Sigmoid colon (tissue), 7 donors: Measurements from ENCODE around the gene NCOA6. TPM values are rescaled to one million over a fixed set of nuclear protein-coding genes. Genes with fewer than 3 reads are reported as not detected.

Experiments used
- DNase-seq: peaks from one replicate; pipeline ENCODE4 v3.0.0-alpha.2; 2019
- H3K27ac ChIP-seq, 4 donors: fragments of 200-600 bp; sonication (generic); one replicate each; pipeline ENCODE4 v1.5.1; 2016 to 2019; ENCODE audit warnings: mild to moderate bottlenecking in 1 of 4
- H3K27me3 ChIP-seq, 3 donors: fragments of 200-600 bp; sonication (generic); one replicate each; pipeline ENCODE4 v1.5.1; 2019; ENCODE audit warnings: mild to moderate bottlenecking in 1 of 3
- H3K36me3 ChIP-seq, 4 donors: fragments of 200-600 bp; sonication (generic); one replicate each; pipeline ENCODE4 v1.5.1; 2016 to 2019
- H3K4me1 ChIP-seq, 4 donors: fragments of 200-600 bp; sonication (generic); one replicate each; pipeline ENCODE4 v1.5.1; 2017 to 2019
- H3K4me3 ChIP-seq, 4 donors: fragments of 200-600 bp; sonication (generic); one replicate each; pipeline ENCODE4 v1.5.1; 2017 to 2019; ENCODE audit warnings: mild to moderate bottlenecking in 2 of 4, moderate library complexity in 1 of 4
- H3K9me3 ChIP-seq, 4 donors: fragments of 200-600 bp in 3 of 4; sonication (generic) in 3 of 4; one replicate each; pipeline versions ENCODE4 v1.5.1 to v1.6.1; 2013 to 2019
- CTCF ChIP-seq, 4 experiments: fragments of 450-650 bp in 3 of 4; fragments of 200-600 bp in 1 of 4; IDR thresholded peaks; one replicate each; pipeline ENCODE4 v1.5.1; 2016 to 2019; ENCODE audit warnings: antibody characterized with exemption in 4 of 4, mild to moderate bottlenecking in 3 of 4, moderate library complexity in 2 of 4
- EP300 ChIP-seq, 4 donors: sonication (generic); formaldehyde crosslinking; IDR thresholded peaks; one replicate each; pipeline ENCODE4 v1.6.1; 2017; ENCODE audit warnings: antibody characterized with exemption in 4 of 4
- POLR2A ChIP-seq, 2 donors: fragments of 450-650 bp; IDR thresholded peaks; one replicate each; pipeline ENCODE4 v1.6.1; 2016; ENCODE audit warnings: antibody characterized with exemption in 2 of 2, mild to moderate bottlenecking in 2 of 2, moderate library complexity in 2 of 2
- POLR2AphosphoS5 ChIP-seq, 4 donors: sonication (generic); formaldehyde crosslinking; IDR thresholded peaks; one replicate each; pipeline ENCODE4 v1.6.1; 2017; ENCODE audit warnings: antibody characterized with exemption in 4 of 4
- WGBS, 2 donors: extraction: QIAGEN DNeasy Blood & Tissue Kit; methylation state at CpG; one replicate each; pipeline ENCODE4 v1.1.7; 2013; 5-methylcytosine and 5-hydroxymethylcytosine counted together
- intact Hi-C: fragments of 100-400 bp; cut with DNase I; formaldehyde crosslinking; loops from one replicate; pipeline ENCODE4 v1.15.1; 2023
- polyA plus RNA-seq, 3 donors: library from polyadenylated mRNA; stranded (reverse); fragments of 200-250 nt; gene quantifications; one replicate each; pipeline ENCODE4 v1.2.3, GENCODE V29; 2013
- total RNA-seq, 4 donors: library from RNA; depleted of rRNA; stranded (reverse); fragments of >200 nt; gene quantifications; one replicate each; pipeline ENCODE4 v1.1.0, GENCODE V29; 2016
- donor health status: healthy with polysubstance abuse.
- donor health status: Bipolar disorder and iron deficiency.
- donor health status: healthy.

Gene NCOA6
- total and polyA plus RNA-seq, 7 donors, result 16.9 to 24.9 (median 21.8) TPM

- Histone ChIP-seq H3K4me1 (no peaks in the 10 kb centered on the region), H3K36me3 (peaks cover 0 to 7% (median 0%) of the 10 kb centered on the region in 4 donors), H3K27me3 (no peaks in the 10 kb centered on the region), H3K9me3 (no peaks in the 10 kb centered on the region), H3K27ac (no peak overlapping the region), H3K4me3 (no peak overlapping the region)
- intact Hi-C loops, result no loop called here
- WGBS, 2 donors, result 73 to 75% methylated on average over 2 of the region's 2 CpGs
- TF ChIP-seq EP300 (IDR thresholded peaks at IDR 0.05) (no peak), CTCF (IDR thresholded peaks at IDR 0.05) (no peak), POLR2AphosphoS5 (IDR thresholded peaks at IDR 0.05) (no peak), POLR2A (IDR thresholded peaks at IDR 0.05) (no peak)
- no peak for DNase-seq
Observed at GRCh38 chr20:34842143-34842542, 16.7 kb upstream of the NCOA6 start.

GRCh38 chr20:34834459-34834893 lies 9.0 kb upstream of the NCOA6 start:
- Histone ChIP-seq H3K27ac (no peak overlapping the region), H3K9me3 (no peaks in the 10 kb centered on the region), H3K4me1 (no peaks in the 10 kb centered on the region), H3K27me3 (no peaks in the 10 kb centered on the region), H3K36me3 (no peaks in the 10 kb centered on the region), H3K4me3 (no peak overlapping the region)
- intact Hi-C loops, result no loop called here
- no peak for DNase-seq
- TF ChIP-seq CTCF (IDR thresholded peaks at IDR 0.05) (peak in 3 of 4 experiments; percentile 28 to 39 (median 31)), EP300 (IDR thresholded peaks at IDR 0.05) (no peak)
- 14 to 56% methylated on average over 6 of the region's 6 CpGs for WGBS, 2 donors

- 75 to 82% methylated on average over 5 of the region's 5 CpGs for WGBS, 2 donors
- no peaks in the 10 kb centered on the region for H3K27me3 ChIP-seq
- no peaks in the 10 kb centered on the region for H3K4me1 ChIP-seq
- intact Hi-C loops, result no loop called here
- DNase-seq, result no peak
- no peaks in the 10 kb centered on the region for H3K36me3 ChIP-seq
- TF ChIP-seq CTCF (IDR thresholded peaks at IDR 0.05) (no peak), POLR2A (IDR thresholded peaks at IDR 0.05) (no peak), EP300 (IDR thresholded peaks at IDR 0.05) (no peak), POLR2AphosphoS5 (IDR thresholded peaks at IDR 0.05) (no peak)
- H3K9me3 ChIP-seq, result no peaks in the 10 kb centered on the region
- H3K4me3 ChIP-seq, result no peak overlapping the region
- no peak overlapping the region for H3K27ac ChIP-seq
Observed at GRCh38 chr20:34831936-34832335, 6.5 kb upstream of the NCOA6 start.

GRCh38 chr20:34829191-34829590 lies 3.7 kb upstream of the NCOA6 start:
- Histone ChIP-seq H3K4me1 (peaks cover 0 to 10% (median 2%) of the 10 kb centered on the region in 4 donors), H3K27me3 (no peaks in the 10 kb centered on the region), H3K4me3 (no peak overlapping the region), H3K9me3 (no peaks in the 10 kb centered on the region), H3K27ac (no peak overlapping the region), H3K36me3 (no peaks in the 10 kb centered on the region)
- DNase-seq, result no peak
- 88 to 89% methylated on average over 3 of the region's 3 CpGs for WGBS, 2 donors
- intact Hi-C loops, result loop anchor here (5.0 kb wide), 1 partner anchor 43 kb away; the partner anchor contains the start of gene GGT7
- TF ChIP-seq POLR2A (IDR thresholded peaks at IDR 0.05) (no peak), POLR2AphosphoS5 (IDR thresholded peaks at IDR 0.05) (no peak), CTCF (IDR thresholded peaks at IDR 0.05) (no peak), EP300 (IDR thresholded peaks at IDR 0.05) (no peak)
